HepG2 (cell line): ENCODE results near the gene SHISA5.

Experiments used
- AKAP8 ChIP-seq: sonication (generic); formaldehyde crosslinking; IDR thresholded peaks from 2 replicates; pipeline ENCODE4 v1.5.1; 2020; ENCODE audit warnings: mild to moderate bottlenecking, missing genetic modification reagents
- DPF2 ChIP-seq: sonication (generic); formaldehyde crosslinking; IDR thresholded peaks from 2 replicates; pipeline ENCODE4 v1.4.0; 2020; ENCODE audit warnings: mild to moderate bottlenecking, low read depth, missing genetic modification reagents, borderline replicate concordance
- MEF2D ChIP-seq: sonication (generic); formaldehyde crosslinking; IDR thresholded peaks from 2 replicates; pipeline ENCODE4 v1.5.1; 2020; ENCODE audit warnings: mild to moderate bottlenecking, missing genetic modification reagents
- NKX3-1 ChIP-seq: sonication (generic); formaldehyde crosslinking; IDR thresholded peaks from 2 replicates; pipeline ENCODE4 v1.5.0; 2020; ENCODE audit warnings: missing genetic modification reagents
- SAFB2 ChIP-seq: sonication (generic); formaldehyde crosslinking; IDR thresholded peaks from 2 replicates; pipeline ENCODE4 v1.5.1; 2020; ENCODE audit warnings: missing genetic modification reagents, low read depth, mild to moderate bottlenecking, borderline replicate concordance
- SALL1 ChIP-seq: sonication (generic); formaldehyde crosslinking; IDR thresholded peaks from 2 replicates; pipeline ENCODE4 v1.8.0; 2022; ENCODE audit warnings: mild to moderate bottlenecking, missing genetic modification reagents
- SMAD1 ChIP-seq: sonication (generic); formaldehyde crosslinking; IDR thresholded peaks from 2 replicates; pipeline ENCODE4 v1.4.0; 2020; ENCODE audit warnings: missing genetic modification reagents, low read depth, mild to moderate bottlenecking, borderline replicate concordance
- TP53 ChIP-seq: sonication (generic); formaldehyde crosslinking; conservative IDR thresholded peaks from 2 replicates; pipeline ENCODE4 v1.4.0; 2020; ENCODE audit warnings: missing genetic modification reagents
- YY1 ChIP-seq: IDR thresholded peaks from 2 replicates; pipeline ENCODE4 v1.6.1; 2011; ENCODE audit warnings: low read length, low read depth, moderate library complexity, mild to moderate bottlenecking; ENCODE audit not compliant: insufficient read depth, insufficient replicate concordance
- ZNF124 ChIP-seq: sonication (generic); formaldehyde crosslinking; IDR thresholded peaks from 2 replicates; pipeline ENCODE4 v1.4.0; 2020; ENCODE audit warnings: missing genetic modification reagents
- TF ChIP-seq, protein P1 (sequence below): sonication (generic); formaldehyde crosslinking; IDR thresholded peaks from 2 replicates; pipeline ENCODE4 v1.8.0; 2022; ENCODE audit warnings: low read depth, missing genetic modification reagents
- TF ChIP-seq, protein P2 (sequence below): sonication (generic); formaldehyde crosslinking; IDR thresholded peaks from 2 replicates; pipeline ENCODE4 v1.5.0; 2020; ENCODE audit warnings: mild to moderate bottlenecking, missing genetic modification reagents, moderate library complexity
- TF ChIP-seq, protein P3 (sequence below), 2 experiments: sonication (generic) in 1 of 2; formaldehyde crosslinking in 1 of 2; IDR thresholded peaks; 2 replicates each; pipeline versions ENCODE4 v1.5.1 to v1.6.1; 2011 to 2020; ENCODE audit warnings: borderline replicate concordance in 1 of 2, low read depth in 1 of 2, low read length in 1 of 2, mild to moderate bottlenecking in 1 of 2, missing genetic modification reagents in 1 of 2, moderate library complexity in 1 of 2

DNA sequence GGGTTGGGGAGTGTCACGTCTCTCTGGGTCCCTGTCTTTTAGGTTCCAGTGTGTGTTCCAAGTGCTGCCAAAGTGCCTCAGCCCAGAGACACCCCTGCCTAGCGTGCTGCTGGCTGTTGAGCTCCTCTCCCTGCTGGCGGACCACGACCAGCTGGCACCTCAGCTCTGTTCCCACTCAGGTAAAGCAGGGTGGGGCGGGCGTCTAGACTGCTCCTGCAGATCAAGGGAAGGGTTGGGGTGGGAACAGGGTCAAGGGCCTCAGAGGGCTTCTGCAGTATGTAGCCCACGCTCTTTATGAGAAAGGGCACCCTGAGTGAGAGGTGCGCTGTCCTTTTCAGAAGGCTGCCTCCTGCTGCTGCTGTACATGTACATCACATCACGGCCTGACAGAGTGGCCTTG is 40.3 kb downstream of the SHISA5 start:
- TF ChIP-seq TP53 (CRISPR knock-in tag) (no peak), DPF2 (no peak), AKAP8 (CRISPR knock-in tag) (no peak), NKX3-1 (CRISPR knock-in tag) (no peak), SMAD1 (CRISPR knock-in tag) (no peak), MEF2D (no peak), ZNF124 (CRISPR knock-in tag) (no peak), SALL1 (CRISPR knock-in tag) (no peak), YY1 (no peak), SAFB2 (CRISPR knock-in tag) (no peak)
- TF ChIP-seq, protein P1, sequence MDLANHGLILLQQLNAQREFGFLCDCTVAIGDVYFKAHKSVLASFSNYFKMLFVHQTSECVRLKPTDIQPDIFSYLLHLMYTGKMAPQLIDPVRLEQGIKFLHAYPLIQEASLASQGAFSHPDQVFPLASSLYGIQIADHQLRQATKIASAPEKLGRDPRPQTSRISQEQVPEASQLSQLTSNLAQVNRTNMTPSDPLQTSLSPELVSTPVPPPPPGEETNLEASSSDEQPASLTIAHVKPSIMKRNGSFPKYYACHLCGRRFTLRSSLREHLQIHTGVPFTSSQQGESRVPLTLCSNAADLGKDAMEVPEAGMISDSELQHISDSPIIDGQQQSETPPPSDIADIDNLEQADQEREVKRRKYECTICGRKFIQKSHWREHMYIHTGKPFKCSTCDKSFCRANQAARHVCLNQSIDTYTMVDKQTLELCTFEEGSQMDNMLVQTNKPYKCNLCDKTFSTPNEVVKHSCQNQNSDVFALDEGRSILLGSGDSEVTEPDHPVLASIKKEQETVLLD (CRISPR knock-in tag): no peak
- TF ChIP-seq, protein P2, sequence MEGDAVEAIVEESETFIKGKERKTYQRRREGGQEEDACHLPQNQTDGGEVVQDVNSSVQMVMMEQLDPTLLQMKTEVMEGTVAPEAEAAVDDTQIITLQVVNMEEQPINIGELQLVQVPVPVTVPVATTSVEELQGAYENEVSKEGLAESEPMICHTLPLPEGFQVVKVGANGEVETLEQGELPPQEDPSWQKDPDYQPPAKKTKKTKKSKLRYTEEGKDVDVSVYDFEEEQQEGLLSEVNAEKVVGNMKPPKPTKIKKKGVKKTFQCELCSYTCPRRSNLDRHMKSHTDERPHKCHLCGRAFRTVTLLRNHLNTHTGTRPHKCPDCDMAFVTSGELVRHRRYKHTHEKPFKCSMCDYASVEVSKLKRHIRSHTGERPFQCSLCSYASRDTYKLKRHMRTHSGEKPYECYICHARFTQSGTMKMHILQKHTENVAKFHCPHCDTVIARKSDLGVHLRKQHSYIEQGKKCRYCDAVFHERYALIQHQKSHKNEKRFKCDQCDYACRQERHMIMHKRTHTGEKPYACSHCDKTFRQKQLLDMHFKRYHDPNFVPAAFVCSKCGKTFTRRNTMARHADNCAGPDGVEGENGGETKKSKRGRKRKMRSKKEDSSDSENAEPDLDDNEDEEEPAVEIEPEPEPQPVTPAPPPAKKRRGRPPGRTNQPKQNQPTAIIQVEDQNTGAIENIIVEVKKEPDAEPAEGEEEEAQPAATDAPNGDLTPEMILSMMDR (CRISPR knock-in tag): no peak
- TF ChIP-seq, protein P3, sequence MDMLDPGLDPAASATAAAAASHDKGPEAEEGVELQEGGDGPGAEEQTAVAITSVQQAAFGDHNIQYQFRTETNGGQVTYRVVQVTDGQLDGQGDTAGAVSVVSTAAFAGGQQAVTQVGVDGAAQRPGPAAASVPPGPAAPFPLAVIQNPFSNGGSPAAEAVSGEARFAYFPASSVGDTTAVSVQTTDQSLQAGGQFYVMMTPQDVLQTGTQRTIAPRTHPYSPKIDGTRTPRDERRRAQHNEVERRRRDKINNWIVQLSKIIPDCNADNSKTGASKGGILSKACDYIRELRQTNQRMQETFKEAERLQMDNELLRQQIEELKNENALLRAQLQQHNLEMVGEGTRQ (IDR thresholded peaks at IDR 0.05; ENCODE audit: low read depth, low read length): no peak
- TF ChIP-seq, protein P3 (CRISPR knock-in tag; IDR thresholded peaks at IDR 0.05; ENCODE audit: borderline replicate concordance): no peak
